Muscle of back (tissue), 10 donors: Measurements from ENCODE around the gene SLC35C1. TPM values are rescaled to one million over a fixed set of nuclear protein-coding genes. Genes with fewer than 3 reads are reported as not detected.

Experiments
- polyA plus RNA-seq, 10 donors: library from polyadenylated mRNA; unstranded; fragments of 120-200 nt; gene quantifications; one replicate each; pipeline ENCODE4 v1.2.1, GENCODE V29; 2013; ENCODE audit not compliant: insufficient read length in 10 of 10

SLC35C1 gene
- polyA plus RNA-seq, 10 donors: 5.5 to 9.7 (median 7.7) TPM

Other genes starting within 250 kb of the SLC35C1 start
- 10 to 100 TPM; 10.1 to 20.7 (median 14.2) TPM for gene CHST1, start 139.5 kb upstream of the SLC35C1 start, polyA plus RNA-seq
- gene CRY2, start 42.3 kb downstream of the SLC35C1 start, polyA plus RNA-seq: 10 to 100 TPM; 21.6 to 34.1 (median 28.4) TPM
- gene MAPK8IP1, start 80.5 kb downstream of the SLC35C1 start, polyA plus RNA-seq: 10 to 100 TPM; 18.2 to 36.3 (median 32.8) TPM
- under 1 TPM in 8 of 10 donors, not detected in 2; 0.20 to 0.36 (median 0.26) TPM for gene FREY1, start 102.1 kb downstream of the SLC35C1 start, polyA plus RNA-seq
- 10 to 100 TPM in 7 of 10 donors, 1 to 10 TPM in 3; 7.6 to 13.9 (median 10.2) TPM for gene PEX16, start 112.7 kb downstream of the SLC35C1 start, polyA plus RNA-seq
- gene LARGE2, start 117.5 kb downstream of the SLC35C1 start, polyA plus RNA-seq: 1 to 10 TPM in 3 of 10 donors, under 1 TPM in 7; 0.25 to 7.3 (median 0.48) TPM